Measurements from ENCODE around the gene DPP10.

DNA sequence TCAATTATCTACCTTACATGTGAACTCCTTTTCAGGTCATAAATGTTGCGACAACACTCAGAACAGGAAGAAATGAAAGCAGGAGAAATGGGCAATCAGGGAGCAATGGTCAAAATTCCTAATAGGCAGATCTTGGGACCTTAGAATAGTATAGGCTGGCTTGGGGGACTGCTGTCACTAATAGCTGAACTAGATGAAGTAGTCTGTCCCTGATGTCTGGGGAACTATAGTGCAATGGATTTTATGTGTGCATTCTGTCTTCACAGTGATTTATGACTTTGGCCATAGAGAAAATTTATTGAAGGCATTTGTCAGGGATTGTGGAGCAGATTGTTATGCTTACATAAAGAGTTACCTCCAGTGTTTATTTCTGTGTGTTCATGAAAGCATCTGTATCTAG lies 6.1 kb upstream of the DPP10 start:
- no peak for TF ChIP-seq POLR2A (IDR thresholded peaks at IDR 0.05)
- TF ChIP-seq, protein P1, sequence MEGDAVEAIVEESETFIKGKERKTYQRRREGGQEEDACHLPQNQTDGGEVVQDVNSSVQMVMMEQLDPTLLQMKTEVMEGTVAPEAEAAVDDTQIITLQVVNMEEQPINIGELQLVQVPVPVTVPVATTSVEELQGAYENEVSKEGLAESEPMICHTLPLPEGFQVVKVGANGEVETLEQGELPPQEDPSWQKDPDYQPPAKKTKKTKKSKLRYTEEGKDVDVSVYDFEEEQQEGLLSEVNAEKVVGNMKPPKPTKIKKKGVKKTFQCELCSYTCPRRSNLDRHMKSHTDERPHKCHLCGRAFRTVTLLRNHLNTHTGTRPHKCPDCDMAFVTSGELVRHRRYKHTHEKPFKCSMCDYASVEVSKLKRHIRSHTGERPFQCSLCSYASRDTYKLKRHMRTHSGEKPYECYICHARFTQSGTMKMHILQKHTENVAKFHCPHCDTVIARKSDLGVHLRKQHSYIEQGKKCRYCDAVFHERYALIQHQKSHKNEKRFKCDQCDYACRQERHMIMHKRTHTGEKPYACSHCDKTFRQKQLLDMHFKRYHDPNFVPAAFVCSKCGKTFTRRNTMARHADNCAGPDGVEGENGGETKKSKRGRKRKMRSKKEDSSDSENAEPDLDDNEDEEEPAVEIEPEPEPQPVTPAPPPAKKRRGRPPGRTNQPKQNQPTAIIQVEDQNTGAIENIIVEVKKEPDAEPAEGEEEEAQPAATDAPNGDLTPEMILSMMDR (IDR thresholded peaks at IDR 0.05): no peak
